Mucosa of stomach (tissue), 1 donor: ENCODE measurements around the gene PXMP4.
"Not testable (repeated sequence)": the region's sequence is repeated elsewhere in the genome, so short reads cannot be mapped to it uniquely, and the experiment has no call there.

Experiments used
- H3K27me3 ChIP-seq: one replicate; pipeline ENCODE4 v1.7.0; 2013; ENCODE audit warnings: mild to moderate bottlenecking, low read length; ENCODE audit not compliant: control insufficient read depth, insufficient read depth
- H3K36me3 ChIP-seq: one replicate; pipeline ENCODE4 v1.7.0; 2013; ENCODE audit warnings: low read length; ENCODE audit not compliant: control insufficient read depth, insufficient read depth
- H3K4me1 ChIP-seq: one replicate; pipeline ENCODE4 v1.7.0; 2013; ENCODE audit warnings: mild to moderate bottlenecking, low read length; ENCODE audit not compliant: control insufficient read depth, insufficient read depth
- H3K4me3 ChIP-seq: one replicate; pipeline ENCODE4 v1.7.0; 2013; ENCODE audit warnings: low read length
- H3K9ac ChIP-seq: one replicate; pipeline ENCODE4 v1.7.0; 2013; ENCODE audit warnings: mild to moderate bottlenecking, low read length, moderate library complexity
- H3K9me3 ChIP-seq: one replicate; pipeline ENCODE4 v1.7.0; 2013; ENCODE audit warnings: mild to moderate bottlenecking, low read length, moderate library complexity; ENCODE audit not compliant: control insufficient read depth
- donor health status: Pancreatic carcinoma.

Gene PXMP4, protein sequence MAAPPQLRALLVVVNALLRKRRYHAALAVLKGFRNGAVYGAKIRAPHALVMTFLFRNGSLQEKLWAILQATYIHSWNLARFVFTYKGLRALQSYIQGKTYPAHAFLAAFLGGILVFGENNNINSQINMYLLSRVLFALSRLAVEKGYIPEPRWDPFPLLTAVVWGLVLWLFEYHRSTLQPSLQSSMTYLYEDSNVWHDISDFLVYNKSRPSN

DNA sequence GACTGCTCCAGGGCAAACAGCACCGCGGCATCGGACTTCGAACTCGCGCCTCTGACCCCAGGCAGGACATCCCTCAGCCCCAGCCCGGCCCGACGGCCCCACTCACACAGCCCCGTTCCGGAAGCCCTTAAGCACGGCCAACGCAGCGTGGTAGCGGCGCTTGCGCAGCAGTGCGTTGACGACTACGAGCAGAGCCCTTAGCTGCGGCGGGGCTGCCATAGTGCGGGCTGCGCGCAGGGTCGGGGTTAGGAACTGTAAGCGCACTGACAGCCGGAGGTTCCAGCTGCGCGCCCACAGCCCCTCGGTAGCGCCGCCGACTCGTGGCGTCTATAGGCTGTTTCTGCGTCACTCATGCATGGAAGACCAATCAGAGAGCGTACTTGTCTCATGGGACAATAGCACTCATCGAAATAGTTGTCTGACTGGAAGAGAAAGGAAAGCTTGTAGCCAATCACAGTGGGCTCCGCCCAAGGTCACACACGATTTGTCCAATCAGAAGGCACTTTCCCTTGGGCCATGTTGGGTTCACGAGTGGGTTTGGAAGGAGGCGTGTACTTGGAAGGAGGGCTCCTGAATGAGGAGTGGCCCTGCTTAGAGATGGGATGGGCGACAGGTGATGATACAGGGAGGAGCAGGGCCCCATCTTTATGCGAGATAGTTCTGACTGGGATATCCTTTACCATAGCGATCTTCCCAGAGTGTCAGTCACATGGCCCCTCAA lies at the start of gene PXMP4:
PXMP4 (minus strand) TSS at position 322 of the 721 bp plus-strand sequence; CDS start at position 219, 103 bp downstream.
- no peaks in the 10 kb centered on the region for H3K9me3 ChIP-seq
- no peaks in the 10 kb centered on the region for H3K27me3 ChIP-seq
- peak within 1 kb of the TSS; percentile 70 for H3K9ac ChIP-seq
- H3K4me3 ChIP-seq = peak within 1 kb of the TSS; percentile 58
- no peaks in the 10 kb centered on the region for H3K36me3 ChIP-seq
- H3K4me1 ChIP-seq = peaks cover 8% of the 10 kb centered on the region

DNA sequence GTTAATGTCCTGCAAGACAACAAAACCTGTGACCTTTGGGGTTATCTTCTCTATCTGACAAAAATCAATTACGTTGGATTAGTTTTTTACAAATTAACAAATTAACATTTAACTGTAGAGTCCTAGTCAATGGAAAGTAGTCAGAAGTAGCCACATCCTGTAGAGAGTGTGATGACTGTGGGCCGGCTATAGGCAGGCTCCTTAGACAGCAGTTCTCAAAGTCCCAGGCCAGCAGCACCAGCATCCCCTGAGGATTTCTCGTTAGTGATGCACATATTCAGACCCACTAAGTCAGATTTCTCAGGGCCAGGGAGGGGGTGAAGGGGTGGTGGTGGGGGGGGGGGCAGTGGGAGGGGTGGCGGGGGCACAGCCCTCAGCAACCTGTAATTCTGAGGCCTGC lies 48.9 kb upstream of the PXMP4 start:
- Histone ChIP-seq H3K27me3 (no peaks in the 10 kb centered on the region), H3K9ac (no peak overlapping the region), H3K4me3 (no peak overlapping the region), H3K4me1 (no peaks in the 10 kb centered on the region), H3K36me3 (no peaks in the 10 kb centered on the region), H3K9me3 (no peaks in the 10 kb centered on the region)

DNA sequence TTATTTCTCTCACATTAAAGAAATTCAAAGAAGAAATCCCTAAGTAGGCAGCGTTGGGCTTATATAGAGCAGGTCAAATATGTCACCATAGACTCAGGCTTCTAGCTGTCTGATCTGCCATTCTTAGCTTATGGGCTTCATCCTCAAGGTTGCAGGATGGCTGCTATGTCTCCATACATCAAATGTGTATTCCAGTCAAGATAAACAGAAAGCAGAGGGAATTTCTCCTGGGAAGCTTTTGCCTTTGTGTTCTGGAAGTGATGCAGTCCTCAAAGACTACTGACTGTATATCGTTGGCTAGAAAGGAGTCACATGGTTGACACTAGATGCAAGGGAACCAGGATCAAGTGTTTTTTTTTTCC lies 47.6 kb upstream of the PXMP4 start:
- Histone ChIP-seq H3K4me3 (no peak overlapping the region), H3K9ac (no peak overlapping the region), H3K36me3 (no peaks in the 10 kb centered on the region), H3K27me3 (no peaks in the 10 kb centered on the region), H3K9me3 (no peaks in the 10 kb centered on the region), H3K4me1 (no peaks in the 10 kb centered on the region)

DNA sequence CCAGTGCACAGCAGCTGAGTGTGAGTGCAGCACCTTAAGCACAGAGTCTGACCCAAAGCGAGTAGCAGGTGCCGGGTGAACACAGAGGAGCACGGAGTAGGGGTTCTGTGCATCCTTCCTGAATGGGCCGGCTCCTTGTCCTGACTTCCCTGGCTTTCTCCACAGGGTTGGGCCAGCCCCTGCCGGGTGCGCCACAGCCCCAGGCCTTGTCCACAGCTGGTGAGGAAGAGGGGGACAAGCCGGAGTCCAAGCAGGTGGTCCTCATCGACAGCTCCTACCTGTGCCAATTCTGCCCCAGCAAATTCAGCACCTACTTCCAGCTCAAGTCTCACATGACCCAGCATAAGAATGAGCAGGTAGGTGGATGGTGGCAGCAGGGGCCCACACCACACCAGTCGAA lies 46.6 kb upstream of the PXMP4 start:
- Histone ChIP-seq H3K27me3 (no peaks in the 10 kb centered on the region), H3K9me3 (no peaks in the 10 kb centered on the region), H3K36me3 (no peaks in the 10 kb centered on the region)

DNA sequence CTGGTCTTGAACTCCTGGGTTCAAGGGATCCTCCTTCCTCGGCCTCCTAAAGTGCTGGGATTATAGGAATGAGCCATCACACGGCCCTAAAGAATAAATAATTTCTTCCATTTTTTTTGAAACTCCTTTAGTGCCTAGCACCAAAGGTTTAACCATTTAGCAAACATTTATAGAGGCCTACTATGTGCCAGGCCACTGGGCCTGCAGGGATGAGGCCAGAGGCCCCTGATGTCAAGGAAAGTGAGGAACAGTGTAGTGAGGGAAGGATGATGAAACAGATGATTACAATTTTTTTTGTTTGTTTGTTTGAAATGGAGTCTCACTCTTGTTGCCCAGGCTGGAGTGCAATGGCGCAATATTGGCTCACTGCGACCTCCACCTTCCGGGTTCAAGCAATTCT lies 45.5 kb upstream of the PXMP4 start:
- Histone ChIP-seq H3K9me3 (no peaks in the 10 kb centered on the region), H3K4me3 (no peak overlapping the region), H3K36me3 (no peaks in the 10 kb centered on the region), H3K4me1 (no peaks in the 10 kb centered on the region), H3K9ac (no peak overlapping the region), H3K27me3 (no peaks in the 10 kb centered on the region)

More for the DNA sequence above, 46.6 kb upstream of the PXMP4 start:
- no peak overlapping the region for H3K4me3 ChIP-seq
- no peak overlapping the region for H3K9ac ChIP-seq
- no peaks in the 10 kb centered on the region for H3K4me1 ChIP-seq

DNA sequence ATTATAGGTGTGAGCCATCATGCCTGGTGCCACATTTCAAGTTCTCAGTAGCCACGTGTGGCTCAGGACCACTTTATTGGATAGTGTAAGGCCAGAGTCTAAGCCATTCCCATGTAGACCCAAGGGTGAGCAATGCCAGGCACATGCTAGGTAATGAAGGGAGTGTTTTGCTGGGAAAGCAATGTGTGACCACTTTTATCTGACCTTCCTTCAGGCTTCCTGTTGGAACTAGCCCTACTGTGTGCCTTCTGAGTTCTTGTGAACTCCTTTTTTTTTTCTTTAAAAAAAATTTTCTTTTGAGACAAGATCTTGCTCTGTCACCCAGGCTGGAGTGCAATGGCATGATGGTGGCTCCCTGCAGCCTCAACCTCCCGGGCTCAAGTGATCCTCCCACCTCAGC lies 45.0 kb upstream of the PXMP4 start:
- Histone ChIP-seq H3K4me3 (no peak overlapping the region), H3K4me1 (no peaks in the 10 kb centered on the region), H3K9me3 (no peaks in the 10 kb centered on the region), H3K36me3 (no peaks in the 10 kb centered on the region), H3K27me3 (no peaks in the 10 kb centered on the region), H3K9ac (no peak overlapping the region)

DNA sequence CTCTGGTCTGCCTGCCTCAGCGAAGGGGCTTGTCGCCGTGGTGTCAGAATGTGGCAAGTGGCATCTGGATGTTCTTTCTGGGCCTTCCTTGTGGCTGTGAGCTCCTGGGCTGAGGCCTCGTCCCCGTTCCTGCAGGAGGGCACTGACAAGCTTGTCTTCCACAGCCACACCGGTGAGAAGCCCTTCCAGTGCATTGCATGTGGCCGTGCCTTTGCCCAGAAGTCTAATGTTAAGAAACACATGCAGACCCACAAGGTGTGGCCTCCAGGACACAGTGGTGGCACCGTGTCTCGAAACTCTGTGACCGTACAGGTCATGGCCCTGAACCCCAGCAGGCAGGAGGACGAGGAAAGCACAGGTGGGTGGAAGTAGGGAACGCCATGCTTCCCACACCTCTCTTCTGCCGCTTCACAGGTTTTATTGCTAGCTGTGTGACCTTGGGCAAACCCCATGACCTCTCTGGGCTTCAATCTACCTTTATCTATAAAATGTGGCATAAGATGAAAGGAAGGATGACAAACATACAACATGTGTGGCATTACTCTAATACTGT lies 41.7 kb upstream of the PXMP4 start:
- H3K9me3 ChIP-seq = no peaks in the 10 kb centered on the region
- no peaks in the 10 kb centered on the region for H3K27me3 ChIP-seq
- H3K4me3 ChIP-seq = no peak overlapping the region
- no peaks in the 10 kb centered on the region for H3K36me3 ChIP-seq
- no peaks in the 10 kb centered on the region for H3K4me1 ChIP-seq
- H3K9ac ChIP-seq = no peak overlapping the region

DNA sequence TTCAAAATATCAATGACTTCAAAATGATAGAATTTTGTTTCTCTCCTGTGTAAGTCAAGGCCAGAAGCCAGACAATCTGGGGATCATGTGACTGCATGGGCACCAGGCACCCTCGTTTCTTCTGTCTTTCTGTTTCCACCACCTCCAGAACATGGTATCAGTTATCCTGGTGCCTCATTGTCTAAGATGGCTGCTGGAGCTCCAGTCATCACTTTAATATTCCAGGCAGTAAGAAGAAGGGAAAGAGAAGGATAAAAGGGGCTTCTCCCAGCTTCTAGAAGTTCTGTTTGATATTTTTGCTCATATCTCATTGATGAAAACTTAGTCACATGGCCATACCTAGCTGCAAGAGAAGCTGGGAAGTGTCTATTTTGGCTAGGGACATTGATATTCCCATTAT lies 37.3 kb upstream of the PXMP4 start:
- Histone ChIP-seq H3K4me1 (no peaks in the 10 kb centered on the region), H3K9me3 (no peaks in the 10 kb centered on the region), H3K36me3 (no peaks in the 10 kb centered on the region), H3K4me3 (no peak overlapping the region), H3K9ac (no peak overlapping the region), H3K27me3 (no peaks in the 10 kb centered on the region)

DNA sequence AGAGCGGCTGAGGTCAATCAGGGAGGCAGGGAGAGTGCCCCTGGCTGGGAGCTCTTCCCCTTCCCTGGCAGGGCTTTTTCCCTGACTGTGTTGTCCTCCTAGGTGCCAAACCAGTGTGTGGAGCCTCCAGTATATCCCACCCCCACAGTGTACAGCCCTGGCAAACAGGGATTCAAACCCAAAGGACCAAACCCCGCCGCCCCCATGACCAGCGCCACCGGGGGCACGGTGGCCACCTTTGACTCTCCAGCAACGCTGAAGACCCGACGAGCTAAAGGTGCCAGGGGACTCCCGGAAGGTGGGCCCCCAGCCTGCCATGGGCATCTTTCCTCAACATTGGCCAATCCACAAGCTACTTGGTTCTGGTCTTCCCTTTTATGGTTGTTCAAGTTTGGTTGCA lies 36.9 kb upstream of the PXMP4 start:
- Histone ChIP-seq H3K9me3 (no peaks in the 10 kb centered on the region), H3K36me3 (no peaks in the 10 kb centered on the region), H3K4me1 (no peaks in the 10 kb centered on the region), H3K9ac (no peak overlapping the region), H3K4me3 (no peak overlapping the region), H3K27me3 (no peaks in the 10 kb centered on the region)

DNA sequence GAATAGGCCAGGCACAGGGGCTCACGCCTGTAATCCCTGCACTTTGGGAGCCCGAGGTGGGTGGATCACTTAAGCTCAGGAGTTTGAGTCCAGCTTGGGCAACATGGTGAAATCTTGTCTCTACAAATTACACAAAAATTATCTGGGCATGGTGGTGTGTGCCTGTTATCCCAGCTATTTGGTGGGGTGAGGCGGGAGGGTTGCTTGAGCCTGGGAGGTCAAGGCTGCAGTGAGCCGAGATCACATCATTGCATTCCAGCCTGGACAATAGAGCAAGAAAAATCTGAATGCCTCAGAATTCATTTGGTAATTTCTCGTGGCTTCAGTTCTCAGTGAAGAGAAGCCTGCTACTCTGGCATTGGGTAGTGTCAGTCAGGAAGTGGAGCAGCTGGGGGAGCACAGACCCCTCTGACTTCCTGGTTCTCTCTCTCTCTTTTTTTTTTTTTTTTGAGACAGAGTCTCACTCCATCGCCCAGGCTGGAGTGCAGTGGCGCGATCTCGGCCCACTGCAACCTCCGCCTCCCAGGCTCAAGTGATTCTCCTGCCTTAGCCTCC lies 35.9 kb upstream of the PXMP4 start:
- H3K36me3 ChIP-seq, H3K9ac ChIP-seq, H3K9me3 ChIP-seq, H3K4me3 ChIP-seq, H3K27me3 ChIP-seq, H3K4me1 ChIP-seq: not testable (repeated sequence)

DNA sequence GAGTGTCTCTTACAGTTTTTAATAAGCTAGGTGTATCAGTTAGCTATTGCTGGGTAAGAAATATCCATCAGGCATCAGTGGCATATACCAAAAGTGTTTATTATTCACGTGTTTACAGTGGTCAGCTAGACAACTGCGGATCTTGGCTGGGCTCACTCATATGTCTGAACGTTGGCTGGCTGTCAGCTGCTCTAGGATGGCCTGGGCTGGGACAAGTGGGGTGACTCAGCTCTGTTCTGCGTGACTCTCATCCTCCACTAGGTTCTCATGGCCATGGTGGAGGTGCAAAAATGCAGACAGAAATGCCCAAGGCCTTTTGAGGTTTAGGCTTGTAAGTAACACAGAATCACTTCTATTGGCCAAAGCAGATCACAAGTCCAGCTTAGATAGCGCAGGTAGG lies 33.7 kb upstream of the PXMP4 start:
- no peaks in the 10 kb centered on the region for H3K27me3 ChIP-seq
- H3K9me3 ChIP-seq = no peaks in the 10 kb centered on the region
- H3K9ac ChIP-seq = no peak overlapping the region
- no peaks in the 10 kb centered on the region for H3K36me3 ChIP-seq
- no peak overlapping the region for H3K4me3 ChIP-seq
- H3K4me1 ChIP-seq = no peaks in the 10 kb centered on the region

DNA sequence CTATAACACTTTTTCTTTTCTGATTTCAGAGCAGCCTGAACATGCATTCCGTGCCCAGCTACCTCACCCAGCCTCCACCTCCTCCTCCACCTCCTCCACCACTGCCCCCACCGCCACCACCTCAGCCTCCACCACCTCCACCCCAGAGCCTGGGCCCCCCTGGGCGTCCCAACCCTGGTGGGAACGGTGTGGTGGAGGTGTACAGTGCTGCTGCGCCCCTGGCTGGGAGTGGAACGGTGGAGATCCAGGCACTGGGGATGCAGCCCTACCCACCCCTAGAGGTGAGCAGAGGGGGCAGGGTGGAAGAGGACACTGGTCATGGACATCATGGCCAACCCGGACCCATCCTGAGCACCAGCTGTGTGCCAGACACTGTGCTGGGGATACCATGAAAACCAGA lies 33.0 kb upstream of the PXMP4 start:
- Histone ChIP-seq H3K36me3 (no peaks in the 10 kb centered on the region), H3K9me3 (no peaks in the 10 kb centered on the region), H3K27me3 (no peaks in the 10 kb centered on the region), H3K4me3 (no peak overlapping the region), H3K9ac (no peak overlapping the region), H3K4me1 (no peaks in the 10 kb centered on the region)
